OCI-LY1 (cell line): ENCODE results near the gene SERPINB5.

Experiments
- EZH2 ChIP-seq: fragments of 200-600 bp; sonication (generic), shearing (Covaris generic); IDR thresholded peaks from 2 replicates; pipeline ENCODE4 v1.8.0; 2017; ENCODE audit warnings: borderline replicate concordance, mixed run types, mild to moderate bottlenecking, antibody characterized with exemption, low read length, moderate library complexity, mixed read lengths
- TF ChIP-seq, protein P1 (sequence below): fragments of 200-600 bp; sonication (generic), shearing (Covaris generic); IDR thresholded peaks from 2 replicates; pipeline ENCODE4 v1.5.1; 2017; ENCODE audit warnings: mild to moderate bottlenecking, antibody characterized with exemption, low read length, moderate library complexity, mixed read lengths

DNA sequence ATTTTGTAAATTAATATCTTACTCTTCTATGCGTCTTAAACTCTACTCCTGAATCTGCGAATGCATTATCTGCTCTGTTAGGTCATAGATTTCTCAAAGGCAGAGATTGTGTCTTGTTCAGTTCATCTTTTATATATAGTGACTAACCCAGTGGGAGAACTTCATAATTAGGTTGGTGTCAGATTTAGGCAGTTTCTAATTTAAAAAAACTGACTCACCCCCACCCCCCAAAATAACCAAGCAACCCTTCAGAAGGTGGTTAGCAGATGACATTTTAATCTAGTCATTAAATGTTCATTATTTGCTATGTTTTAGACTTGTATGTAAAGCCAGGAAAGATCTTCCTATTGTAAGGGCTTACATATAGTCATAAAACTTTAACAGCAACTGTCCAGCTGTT, 75.8 kb downstream of the SERPINB5 start:
- TF ChIP-seq, protein P1, sequence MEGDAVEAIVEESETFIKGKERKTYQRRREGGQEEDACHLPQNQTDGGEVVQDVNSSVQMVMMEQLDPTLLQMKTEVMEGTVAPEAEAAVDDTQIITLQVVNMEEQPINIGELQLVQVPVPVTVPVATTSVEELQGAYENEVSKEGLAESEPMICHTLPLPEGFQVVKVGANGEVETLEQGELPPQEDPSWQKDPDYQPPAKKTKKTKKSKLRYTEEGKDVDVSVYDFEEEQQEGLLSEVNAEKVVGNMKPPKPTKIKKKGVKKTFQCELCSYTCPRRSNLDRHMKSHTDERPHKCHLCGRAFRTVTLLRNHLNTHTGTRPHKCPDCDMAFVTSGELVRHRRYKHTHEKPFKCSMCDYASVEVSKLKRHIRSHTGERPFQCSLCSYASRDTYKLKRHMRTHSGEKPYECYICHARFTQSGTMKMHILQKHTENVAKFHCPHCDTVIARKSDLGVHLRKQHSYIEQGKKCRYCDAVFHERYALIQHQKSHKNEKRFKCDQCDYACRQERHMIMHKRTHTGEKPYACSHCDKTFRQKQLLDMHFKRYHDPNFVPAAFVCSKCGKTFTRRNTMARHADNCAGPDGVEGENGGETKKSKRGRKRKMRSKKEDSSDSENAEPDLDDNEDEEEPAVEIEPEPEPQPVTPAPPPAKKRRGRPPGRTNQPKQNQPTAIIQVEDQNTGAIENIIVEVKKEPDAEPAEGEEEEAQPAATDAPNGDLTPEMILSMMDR, result no peak
- no peak for TF ChIP-seq EZH2
